HepG2 (cell line): ENCODE data around the gene TBCCD1. TPM values are rescaled to one million over a fixed set of nuclear protein-coding genes. Genes with fewer than 3 reads are reported as not detected.
A peak's percentile ranks its signal among the peaks of the same experiment; 100 is the strongest.

Source experiments
- CBFB ChIP-seq: sonication (generic); formaldehyde crosslinking; IDR thresholded peaks from 2 replicates; pipeline ENCODE4 v1.4.0; 2020; ENCODE audit warnings: missing genetic modification reagents
- CHD2 ChIP-seq: IDR thresholded peaks from 2 replicates; pipeline ENCODE4 v1.6.1; 2011; ENCODE audit warnings: low read depth, low read length, improper control_type of control experiment
- FOXA1 ChIP-seq, 2 experiments: fragments of 450-650 bp in 1 of 2; sonication (generic) in 1 of 2; formaldehyde crosslinking in 1 of 2; IDR thresholded peaks; 2 replicates each; pipeline versions ENCODE4 v1.4.0 to v1.6.1; 2016 to 2020; ENCODE audit warnings: missing genetic modification reagents in 1 of 2
- HMG20A ChIP-seq: IDR thresholded peaks from 2 replicates; pipeline ENCODE4 v1.6.1; 2016; ENCODE audit warnings: borderline replicate concordance
- IKZF4 ChIP-seq: sonication (generic); formaldehyde crosslinking; IDR thresholded peaks from 2 replicates; pipeline ENCODE4 v1.5.1; 2020; ENCODE audit warnings: borderline replicate concordance, mild to moderate bottlenecking, low read depth, missing genetic modification reagents; ENCODE audit errors: not compliant biosample characterization
- LCORL ChIP-seq, 2 experiments: fragments of 450-650 bp in 1 of 2; sonication (generic) in 1 of 2; formaldehyde crosslinking in 1 of 2; IDR thresholded peaks; 2 replicates each; pipeline versions ENCODE4 v1.5.0 to v1.6.1; 2017 to 2020; ENCODE audit warnings: antibody characterized with exemption in 1 of 2, missing genetic modification reagents in 1 of 2
- MAFG ChIP-seq: sonication (generic); formaldehyde crosslinking; IDR thresholded peaks from 2 replicates; pipeline ENCODE4 v1.5.1; 2020; ENCODE audit warnings: mild to moderate bottlenecking, missing genetic modification reagents
- MED1 ChIP-seq: sonication (generic); formaldehyde crosslinking; IDR thresholded peaks from 2 replicates; pipeline ENCODE4 v1.4.0; 2020; ENCODE audit warnings: missing genetic modification reagents
- SIX1 ChIP-seq: sonication (generic); formaldehyde crosslinking; IDR thresholded peaks from 2 replicates; pipeline ENCODE4 v1.4.0; 2020; ENCODE audit warnings: missing genetic modification reagents, borderline replicate concordance
- SKIL ChIP-seq: sonication (generic); formaldehyde crosslinking; IDR thresholded peaks from 2 replicates; pipeline ENCODE4 v1.8.0; 2022; ENCODE audit warnings: missing genetic modification reagents, mild to moderate bottlenecking, moderate library complexity, borderline replicate concordance
- SMC3 ChIP-seq: IDR thresholded peaks from 2 replicates; pipeline ENCODE4 v1.6.1; 2011; ENCODE audit warnings: low read length, improper control_type of control experiment
- TEAD2 ChIP-seq: sonication (generic); formaldehyde crosslinking; IDR thresholded peaks from 2 replicates; pipeline ENCODE4 v1.9.0; 2021; ENCODE audit warnings: missing genetic modification reagents
- YEATS2 ChIP-seq: sonication (generic); formaldehyde crosslinking; IDR thresholded peaks from 2 replicates; pipeline ENCODE4 v1.4.0; 2020; ENCODE audit warnings: missing genetic modification reagents, borderline replicate concordance
- YY1 ChIP-seq: IDR thresholded peaks from 2 replicates; pipeline ENCODE4 v1.6.1; 2011; ENCODE audit warnings: low read length, low read depth, moderate library complexity, mild to moderate bottlenecking; ENCODE audit not compliant: insufficient read depth, insufficient replicate concordance
- ZBTB21 ChIP-seq: sonication (generic); formaldehyde crosslinking; IDR thresholded peaks from 2 replicates; pipeline ENCODE4 v1.4.0; 2020; ENCODE audit warnings: missing genetic modification reagents
- ZNF30 ChIP-seq: sonication (generic); formaldehyde crosslinking; IDR thresholded peaks from 2 replicates; pipeline ENCODE4 v1.5.0; 2020; ENCODE audit warnings: mild to moderate bottlenecking, missing genetic modification reagents
- ZNF337 ChIP-seq: sonication (generic); formaldehyde crosslinking; IDR thresholded peaks from 2 replicates; pipeline ENCODE4 v1.5.1; 2020; ENCODE audit warnings: missing genetic modification reagents, low read depth, mild to moderate bottlenecking, borderline replicate concordance
- ZNF501 ChIP-seq: sonication (generic); formaldehyde crosslinking; IDR thresholded peaks from 2 replicates; pipeline ENCODE4 v1.5.1; 2020; ENCODE audit warnings: mild to moderate bottlenecking, moderate library complexity, missing genetic modification reagents
- ZNF605 ChIP-seq: sonication (generic); formaldehyde crosslinking; IDR thresholded peaks from 2 replicates; pipeline ENCODE4 v1.8.0; 2022; ENCODE audit warnings: mild to moderate bottlenecking, missing genetic modification reagents
- ZNF678 ChIP-seq: sonication (generic); formaldehyde crosslinking; IDR thresholded peaks from 2 replicates; pipeline ENCODE4 v1.4.0; 2020; ENCODE audit warnings: mild to moderate bottlenecking, missing genetic modification reagents
- ZNF761 ChIP-seq: sonication (generic); formaldehyde crosslinking; conservative IDR thresholded peaks from 2 replicates; pipeline ENCODE4 v1.4.0; 2020; ENCODE audit warnings: mild to moderate bottlenecking, missing genetic modification reagents
- ZNF792 ChIP-seq: IDR thresholded peaks from 2 replicates; pipeline ENCODE4 v1.6.1; 2016
- ZNF883 ChIP-seq: sonication (generic); formaldehyde crosslinking; IDR thresholded peaks from 2 replicates; pipeline ENCODE4 v1.5.1; 2020; ENCODE audit warnings: mild to moderate bottlenecking, missing genetic modification reagents; ENCODE audit errors: not compliant biosample characterization
- polyA plus RNA-seq, 8 experiments: library from polyadenylated mRNA; depleted of rRNA in 3 of 8; stranded (reverse) in 7 of 8; unstranded in 1 of 8; fragments of >200 nt; fragmentation: Illumina TruSeq in 4 of 8; extraction: Trizol in 4 of 8; gene quantifications; 2 replicates each; pipeline versions ENCODE4 v1.2.1 to v1.2.3, GENCODE V29; 2011 to 2016; ENCODE audit warnings: low read depth in 4 of 8, missing spikeins in 1 of 8, mixed read lengths in 1 of 8; ENCODE audit not compliant: insufficient read depth in 1 of 8
- total RNA-seq, 5 experiments: library from RNA; depleted of rRNA; stranded (reverse); fragments of >200 nt; fragmentation: Illumina TruSeq; extraction: Trizol; gene quantifications; 2 replicates each; pipeline ENCODE4 v1.2.3, GENCODE V29; 2016; ENCODE audit warnings: low read depth in 1 of 5
- TF ChIP-seq, protein P1 (sequence below): conservative IDR thresholded peaks from 2 replicates; pipeline ENCODE4 v1.6.1; 2018; ENCODE audit warnings: missing genetic modification reagents
- TF ChIP-seq, protein P2 (sequence below), 2 experiments: sonication (generic) in 1 of 2; formaldehyde crosslinking in 1 of 2; IDR thresholded peaks; 2 replicates each; pipeline versions ENCODE4 v1.4.0 to v1.6.1; 2018 to 2020; ENCODE audit warnings: missing genetic modification reagents in 2 of 2, borderline replicate concordance in 1 of 2, low read depth in 1 of 2, mild to moderate bottlenecking in 1 of 2, missing biosample characterization in 1 of 2

Gene TBCCD1
- total and polyA plus RNA-seq, 2 of the 13 experiments (the other 11 are each of a cell fraction or from before 2014, with no cell fraction given): 13.6 to 16.2 TPM

- TF ChIP-seq MAFG (no peak), ZNF678 (CRISPR knock-in tag) (no peak), ZBTB21 (CRISPR knock-in tag) (peak; percentile 98), YEATS2 (CRISPR knock-in tag) (peak; percentile 95), IKZF4 (peak; percentile 34), ZNF761 (CRISPR knock-in tag) (no peak), LCORL (IDR thresholded peaks at IDR 0.05) (no peak), LCORL (CRISPR knock-in tag; IDR thresholded peaks at IDR 0.05) (peak; percentile 44; the same call in 1 of the 2 replicates), ZNF337 (CRISPR knock-in tag) (no peak), ZNF30 (CRISPR knock-in tag) (no peak), MED1 (CRISPR knock-in tag) (peak; percentile 72; the same call in 1 of the 2 replicates), CHD2 (peak; percentile 85), ZNF792 (CRISPR knock-in tag) (peak; percentile 44; the same call in 1 of the 2 replicates), SIX1 (CRISPR knock-in tag) (peak; percentile 31; the same call in 1 of the 2 replicates), ZNF501 (peak; percentile 74; the same call in 1 of the 2 replicates), ZNF883 (CRISPR knock-in tag) (peak; percentile 29), FOXA1 (IDR thresholded peaks at IDR 0.05) (no peak), FOXA1 (CRISPR knock-in tag; IDR thresholded peaks at IDR 0.05) (no peak), HMG20A (CRISPR knock-in tag) (peak; percentile 19; the same call in 1 of the 2 replicates), SMC3 (no peak), ZNF605 (CRISPR knock-in tag) (peak; percentile 40; the same call in 1 of the 2 replicates), TEAD2 (CRISPR knock-in tag) (no peak), SKIL (CRISPR knock-in tag) (no peak), YY1 (peak; percentile 11), CBFB (no peak)
- TF ChIP-seq, protein P1, sequence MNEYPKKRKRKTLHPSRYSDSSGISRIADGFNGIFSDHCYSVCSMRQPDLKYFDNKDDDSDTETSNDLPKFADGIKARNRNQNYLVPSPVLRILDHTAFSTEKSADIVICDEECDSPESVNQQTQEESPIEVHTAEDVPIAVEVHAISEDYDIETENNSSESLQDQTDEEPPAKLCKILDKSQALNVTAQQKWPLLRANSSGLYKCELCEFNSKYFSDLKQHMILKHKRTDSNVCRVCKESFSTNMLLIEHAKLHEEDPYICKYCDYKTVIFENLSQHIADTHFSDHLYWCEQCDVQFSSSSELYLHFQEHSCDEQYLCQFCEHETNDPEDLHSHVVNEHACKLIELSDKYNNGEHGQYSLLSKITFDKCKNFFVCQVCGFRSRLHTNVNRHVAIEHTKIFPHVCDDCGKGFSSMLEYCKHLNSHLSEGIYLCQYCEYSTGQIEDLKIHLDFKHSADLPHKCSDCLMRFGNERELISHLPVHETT (CRISPR knock-in tag): 0 out of 2 replicates have a peak, but pooled peaks have one; percentile 51
- TF ChIP-seq, protein P2, sequence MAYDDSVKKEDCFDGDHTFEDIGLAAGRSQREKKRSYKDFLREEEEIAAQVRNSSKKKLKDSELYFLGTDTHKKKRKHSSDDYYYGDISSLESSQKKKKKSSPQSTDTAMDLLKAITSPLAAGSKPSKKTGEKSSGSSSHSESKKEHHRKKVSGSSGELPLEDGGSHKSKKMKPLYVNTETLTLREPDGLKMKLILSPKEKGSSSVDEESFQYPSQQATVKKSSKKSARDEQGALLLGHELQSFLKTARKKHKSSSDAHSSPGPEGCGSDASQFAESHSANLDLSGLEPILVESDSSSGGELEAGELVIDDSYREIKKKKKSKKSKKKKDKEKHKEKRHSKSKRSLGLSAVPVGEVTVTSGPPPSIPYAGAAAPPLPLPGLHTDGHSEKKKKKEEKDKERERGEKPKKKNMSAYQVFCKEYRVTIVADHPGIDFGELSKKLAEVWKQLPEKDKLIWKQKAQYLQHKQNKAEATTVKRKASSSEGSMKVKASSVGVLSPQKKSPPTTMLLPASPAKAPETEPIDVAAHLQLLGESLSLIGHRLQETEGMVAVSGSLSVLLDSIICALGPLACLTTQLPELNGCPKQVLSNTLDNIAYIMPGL (CRISPR knock-in tag; IDR thresholded peaks at IDR 0.05; ENCODE audit: borderline replicate concordance in 1 of 2, low read depth in 1 of 2): peak; percentile 46 to 52; a peak in 1 of 4 replicates
Measured at GRCh38 chr3:186570096-186570940, 3.2 kb upstream of the TBCCD1 start, which contains the start of gene DNAJB11 (continued).
